Inflammatory macrophage treated with lipopolysaccharide for 4 hours (primary cell): ENCODE data around the gene IRGQ.
A peak's percentile ranks its signal among the peaks of the same experiment; 100 is the strongest.
"Not testable (repeated sequence)": the region's sequence is repeated elsewhere in the genome, so short reads cannot be mapped to it uniquely, and the experiment has no call there.

Experiments used
- DNase-seq: peaks from one replicate; pipeline ENCODE4 v3.0.0-alpha.2; 2020

The IRGQ gene

DNA sequence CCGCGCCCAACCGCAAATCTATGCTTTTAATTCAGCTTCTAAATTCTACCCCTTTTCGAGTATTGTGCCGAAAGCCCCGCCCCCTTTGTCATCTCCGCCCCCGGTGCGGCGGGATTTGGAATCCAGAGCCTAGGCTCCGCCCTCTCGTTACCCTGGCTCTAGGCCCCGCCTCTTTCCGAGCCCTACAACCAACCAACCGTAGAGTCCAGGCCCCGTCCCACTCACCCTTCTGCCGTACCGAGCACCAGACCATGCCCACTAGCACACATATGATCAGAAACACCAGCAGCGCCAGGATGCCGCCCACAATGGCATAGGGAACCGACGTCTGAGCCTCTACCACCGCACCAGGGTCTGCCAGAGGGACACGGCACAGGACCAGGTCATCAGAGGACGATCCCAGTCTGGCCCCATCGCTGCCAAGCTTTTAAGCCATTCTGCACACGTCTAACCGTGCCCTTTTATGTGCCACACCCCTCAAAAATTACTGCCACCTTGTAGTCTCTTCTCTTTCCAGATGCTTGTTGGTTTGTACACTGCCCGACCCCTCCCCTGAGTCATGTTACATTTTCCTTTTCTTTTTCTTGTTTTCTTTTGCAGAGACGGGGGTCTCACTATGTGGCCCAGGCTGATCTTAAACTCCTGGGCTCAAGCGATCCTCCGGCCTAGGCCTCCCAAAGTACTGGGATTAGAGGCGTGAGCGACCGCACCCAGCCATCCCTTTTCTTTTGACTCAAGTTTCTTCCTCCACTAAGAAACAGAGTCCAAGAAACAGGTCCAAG lies 28.1 kb upstream of the IRGQ start:
- no peak for DNase-seq

DNA sequence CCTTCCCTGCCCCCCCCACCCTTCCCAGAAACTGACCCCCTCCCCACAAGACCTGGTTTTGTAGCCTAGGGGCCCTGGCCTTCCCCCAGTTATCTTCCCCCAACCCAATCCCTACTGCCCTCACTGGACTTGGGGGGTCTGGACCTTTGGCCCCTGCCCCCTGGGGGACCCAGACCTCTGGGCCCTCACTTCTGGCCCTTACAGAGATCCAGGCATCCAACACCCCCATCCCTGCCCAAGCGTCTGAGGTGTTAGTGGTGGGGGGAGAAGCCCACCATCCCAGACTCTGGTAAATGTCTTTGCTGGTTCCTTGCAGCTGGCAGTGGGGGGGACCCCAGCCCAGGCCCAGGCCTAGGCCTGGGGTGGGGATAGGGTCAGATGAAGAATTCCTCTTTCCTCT lies 27.0 kb upstream of the IRGQ start:
- no peak for DNase-seq

DNA sequence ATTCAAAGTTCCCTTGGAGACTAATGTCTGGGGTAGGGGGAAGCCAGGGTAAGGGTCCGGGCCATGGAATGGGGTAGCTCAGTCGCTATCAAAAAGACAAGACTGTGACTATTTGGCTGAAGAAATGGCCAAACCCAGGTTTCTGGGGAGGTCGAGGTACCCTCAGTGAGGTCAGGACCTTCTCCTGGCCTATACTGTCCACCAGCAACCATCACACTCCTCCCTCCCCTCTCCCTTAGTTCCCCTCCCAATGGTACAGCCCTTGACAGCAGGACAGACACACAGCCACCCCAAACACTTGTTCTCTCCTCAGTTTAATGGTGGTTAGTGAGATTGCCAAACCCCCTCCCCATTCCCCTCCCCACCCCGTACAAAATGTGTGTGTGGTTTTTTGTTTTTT lies 26.1 kb upstream of the IRGQ start:
- no peak for DNase-seq

DNA sequence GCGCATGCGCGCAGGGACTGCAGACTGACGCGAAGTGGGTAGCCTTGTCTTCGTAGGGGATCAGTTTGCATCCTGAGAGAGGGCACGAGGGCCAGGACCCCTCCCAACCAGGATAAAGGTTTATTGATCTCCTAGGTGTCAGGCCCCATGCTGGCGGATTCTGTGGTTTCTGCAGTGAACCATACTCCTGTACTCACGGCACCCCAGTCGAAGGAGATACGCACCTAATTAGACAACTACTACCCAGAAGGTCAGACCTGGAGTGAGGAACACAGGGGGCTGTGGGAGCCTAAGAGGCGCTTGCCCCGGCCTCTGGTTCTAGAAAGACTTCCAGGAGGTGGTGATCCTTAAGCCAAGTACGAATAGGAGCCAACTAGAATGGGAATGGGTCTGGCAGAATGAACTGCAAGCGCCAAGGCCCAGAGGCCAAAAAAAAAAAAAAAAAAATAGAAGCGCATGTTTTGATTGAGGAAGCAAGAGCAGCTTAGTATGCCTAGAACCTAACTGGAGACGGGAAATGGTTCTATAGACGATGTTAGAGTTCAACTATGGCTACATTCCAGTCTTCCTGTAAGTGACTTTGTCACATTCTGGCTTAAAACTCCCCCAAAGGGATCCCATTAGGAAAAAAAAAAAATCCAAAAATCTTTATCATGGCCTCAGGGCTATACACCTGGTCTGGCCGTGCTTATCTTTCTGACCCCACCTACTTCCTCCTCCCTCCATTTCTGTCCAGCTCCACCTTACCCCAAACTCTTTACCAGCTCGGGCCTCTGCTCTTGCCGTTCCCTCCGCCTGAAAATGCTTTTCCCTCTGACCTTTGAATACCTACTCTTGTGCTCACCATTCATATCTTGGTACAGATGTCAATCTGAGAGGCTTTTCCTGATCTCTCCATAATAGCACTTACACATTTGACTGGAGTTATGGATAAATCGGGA lies 24.4 kb upstream of the IRGQ start:
- DNase-seq = no peak

DNA sequence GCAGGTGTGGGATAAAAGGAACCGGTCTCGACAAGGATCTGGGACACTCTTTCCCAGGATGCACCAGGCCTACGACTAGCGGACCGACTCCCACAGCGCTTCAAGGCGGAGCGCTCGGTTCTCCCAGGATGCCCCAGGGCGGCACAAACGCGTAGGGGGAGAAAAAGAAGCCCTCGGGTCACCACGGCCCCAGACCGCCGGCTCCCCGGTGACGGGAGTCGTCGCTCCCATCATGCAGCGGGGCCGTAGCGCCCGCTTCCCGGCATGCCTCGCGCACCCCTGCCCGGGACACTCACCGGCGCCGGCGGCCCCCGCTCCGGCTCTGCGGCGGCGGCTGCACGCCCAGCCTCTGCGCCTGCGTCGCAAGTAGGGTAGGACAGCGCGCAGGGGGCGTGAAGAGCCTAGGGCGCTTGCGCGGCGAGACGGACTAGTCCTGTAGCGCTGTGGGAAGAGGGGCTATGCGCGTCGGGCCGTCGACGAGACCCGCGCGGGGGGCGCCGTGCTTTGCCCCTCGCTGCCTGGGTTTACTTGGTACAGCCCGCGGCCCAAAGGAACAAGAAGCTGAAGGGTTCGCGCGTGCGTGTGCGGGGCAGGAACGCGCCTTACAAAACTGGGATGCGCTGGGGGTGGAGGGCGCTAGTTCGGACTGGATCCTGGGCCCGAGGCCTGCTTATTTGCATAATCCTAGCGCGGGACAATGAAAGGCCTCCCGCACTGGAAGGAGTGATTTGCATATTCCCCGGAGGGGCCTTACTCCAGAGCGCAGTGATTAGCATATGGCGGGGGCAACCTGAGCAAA lies 23.5 kb upstream of the IRGQ start, which contains the start of gene ZNF428:
Gene ZNF428 (minus strand): TSS at position 368 of the 799 bp plus-strand sequence. CDS start 5,325 bp downstream, outside the sequence.
- peak; percentile 91 for DNase-seq

DNA sequence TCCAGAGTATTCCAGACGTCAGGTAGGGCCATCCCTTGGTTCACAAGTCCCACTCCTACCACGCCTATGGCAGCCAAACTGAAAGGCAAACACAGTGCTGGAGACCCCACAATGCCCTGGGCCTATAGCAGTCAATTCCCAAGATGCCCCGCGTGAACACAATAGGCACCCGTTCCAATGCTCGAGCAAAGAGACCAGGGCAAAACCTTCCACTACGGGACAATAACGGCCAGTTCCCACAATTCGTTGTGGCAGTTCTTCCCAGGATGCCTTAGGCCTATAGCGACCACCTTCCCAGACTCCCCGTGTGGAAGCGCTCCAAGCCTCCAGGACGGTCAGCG lies 23.0 kb upstream of the IRGQ start:
- DNase-seq = no peak

DNA sequence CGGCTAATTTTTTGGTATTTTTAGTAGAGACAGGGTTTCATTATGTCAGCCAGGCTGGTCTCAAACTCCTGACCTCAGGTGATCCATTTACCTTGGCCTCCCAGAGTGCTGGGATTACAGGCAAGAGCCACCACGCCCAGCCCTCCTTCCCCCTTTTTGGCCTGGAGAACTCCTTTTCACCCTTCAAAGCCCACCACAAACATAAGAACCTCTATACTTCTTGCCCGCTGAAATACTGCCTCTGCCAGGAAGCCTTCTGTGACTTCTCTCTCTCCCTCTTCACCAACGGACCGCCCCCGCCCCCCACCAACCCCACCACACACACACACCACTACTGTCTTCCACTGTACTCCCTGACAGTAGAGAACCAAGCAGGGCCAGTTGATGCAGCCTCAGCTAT lies 21.0 kb upstream of the IRGQ start:
- DNase-seq = no peak

DNA sequence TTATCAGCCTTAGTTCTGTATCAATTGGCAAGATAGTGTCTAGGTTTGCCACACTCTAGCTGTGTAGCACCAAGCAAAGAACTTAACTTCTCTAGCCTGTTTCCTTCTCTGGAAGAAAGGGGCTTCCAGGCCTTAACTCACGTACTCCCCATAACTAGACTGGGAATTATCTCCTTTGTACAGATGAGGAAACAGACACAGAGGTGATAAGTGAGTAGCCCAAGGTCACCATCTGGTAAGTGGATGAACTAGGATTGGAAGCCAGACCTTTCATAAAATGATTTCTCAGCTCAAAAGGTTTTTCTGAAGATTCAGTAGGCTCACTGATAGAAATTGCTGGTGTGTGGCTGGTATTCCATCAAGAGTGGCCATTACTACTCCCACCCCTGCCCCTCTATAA lies 20.4 kb upstream of the IRGQ start:
- no peak for DNase-seq

DNA sequence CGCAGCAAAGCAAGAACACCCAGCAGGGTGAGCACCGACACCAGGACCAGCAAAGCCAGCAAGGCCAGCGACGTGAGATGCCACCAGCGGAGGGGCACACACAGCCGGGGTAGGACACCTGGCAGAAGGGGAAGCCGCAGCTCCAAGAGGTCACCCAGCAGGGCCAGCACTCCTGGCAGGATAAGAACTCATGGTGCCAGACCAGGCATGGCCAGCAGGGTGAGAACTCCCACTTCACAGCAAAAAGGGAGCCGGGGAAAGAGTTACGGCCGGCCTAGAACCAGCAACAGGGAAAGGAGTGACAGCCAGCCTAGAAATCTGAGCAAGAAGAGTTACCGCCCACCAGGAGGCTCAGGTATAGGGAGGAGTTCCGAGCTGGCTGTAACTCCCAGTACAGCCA lies 16.4 kb upstream of the IRGQ start:
- DNase-seq = no peak

DNA sequence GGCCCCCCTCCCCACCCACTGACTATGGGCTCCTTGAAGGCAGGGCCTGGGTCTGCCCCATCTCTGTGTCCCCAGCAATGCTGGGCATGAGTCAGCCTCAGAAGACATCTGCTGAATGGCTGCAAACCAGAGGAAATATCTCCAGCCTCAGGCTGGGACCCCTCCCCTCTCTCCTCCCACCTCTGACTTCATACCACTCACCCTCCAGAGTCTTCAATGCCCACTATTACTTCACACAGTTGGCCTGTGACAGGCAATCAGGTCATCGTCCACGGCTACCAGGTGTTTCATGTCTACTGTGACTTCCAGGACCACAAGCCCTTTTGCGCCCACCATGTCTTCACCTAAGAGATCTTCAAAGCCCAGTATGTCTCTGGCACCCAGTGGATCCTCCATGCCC lies 15.9 kb upstream of the IRGQ start, which contains the start of gene SRRM5:
Gene SRRM5 (plus strand): TSS at position 301 of the 400 bp plus-strand sequence. CDS start 34 bp downstream, at position 335.
- no peak for DNase-seq

DNA sequence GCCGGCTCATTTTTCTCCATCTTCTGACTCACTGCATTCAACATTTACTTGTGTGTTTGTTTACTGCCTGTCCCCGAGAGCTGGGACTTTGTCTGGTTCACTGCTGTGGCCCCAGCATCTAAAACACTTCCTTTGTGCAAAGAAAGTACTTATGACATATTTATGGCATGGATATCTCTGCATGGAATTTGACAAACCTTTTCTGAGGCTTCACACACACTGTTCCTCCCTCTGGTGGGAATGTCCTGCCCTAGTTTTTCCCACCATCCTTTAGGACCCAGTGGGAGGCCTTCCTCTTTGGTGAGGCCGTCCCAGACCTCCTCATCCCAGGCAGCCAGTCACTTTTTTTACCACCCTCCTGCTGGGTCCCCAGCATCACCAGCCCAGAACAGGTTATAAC lies 14.6 kb upstream of the IRGQ start:
- no peak for DNase-seq

DNA sequence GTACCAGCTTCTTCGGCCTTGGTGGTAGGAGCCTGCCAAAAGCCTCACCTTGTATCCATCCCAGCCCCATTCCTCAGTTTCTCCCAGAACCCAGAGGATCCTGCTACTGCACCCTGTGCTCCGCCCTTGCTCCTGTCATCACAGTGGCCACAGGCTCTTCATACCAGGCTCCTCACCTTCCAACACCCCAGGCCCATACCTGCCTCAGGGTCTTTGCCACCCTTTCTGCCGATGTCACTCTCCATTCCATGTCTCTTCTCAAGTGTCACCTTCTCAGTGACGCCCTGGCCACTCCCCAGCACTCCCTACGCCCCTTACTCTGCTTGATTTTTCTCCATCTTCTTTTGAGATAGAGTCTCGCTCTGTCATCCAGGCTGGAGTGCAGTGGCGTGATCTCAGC lies 13.9 kb upstream of the IRGQ start:
- no peak for DNase-seq

DNA sequence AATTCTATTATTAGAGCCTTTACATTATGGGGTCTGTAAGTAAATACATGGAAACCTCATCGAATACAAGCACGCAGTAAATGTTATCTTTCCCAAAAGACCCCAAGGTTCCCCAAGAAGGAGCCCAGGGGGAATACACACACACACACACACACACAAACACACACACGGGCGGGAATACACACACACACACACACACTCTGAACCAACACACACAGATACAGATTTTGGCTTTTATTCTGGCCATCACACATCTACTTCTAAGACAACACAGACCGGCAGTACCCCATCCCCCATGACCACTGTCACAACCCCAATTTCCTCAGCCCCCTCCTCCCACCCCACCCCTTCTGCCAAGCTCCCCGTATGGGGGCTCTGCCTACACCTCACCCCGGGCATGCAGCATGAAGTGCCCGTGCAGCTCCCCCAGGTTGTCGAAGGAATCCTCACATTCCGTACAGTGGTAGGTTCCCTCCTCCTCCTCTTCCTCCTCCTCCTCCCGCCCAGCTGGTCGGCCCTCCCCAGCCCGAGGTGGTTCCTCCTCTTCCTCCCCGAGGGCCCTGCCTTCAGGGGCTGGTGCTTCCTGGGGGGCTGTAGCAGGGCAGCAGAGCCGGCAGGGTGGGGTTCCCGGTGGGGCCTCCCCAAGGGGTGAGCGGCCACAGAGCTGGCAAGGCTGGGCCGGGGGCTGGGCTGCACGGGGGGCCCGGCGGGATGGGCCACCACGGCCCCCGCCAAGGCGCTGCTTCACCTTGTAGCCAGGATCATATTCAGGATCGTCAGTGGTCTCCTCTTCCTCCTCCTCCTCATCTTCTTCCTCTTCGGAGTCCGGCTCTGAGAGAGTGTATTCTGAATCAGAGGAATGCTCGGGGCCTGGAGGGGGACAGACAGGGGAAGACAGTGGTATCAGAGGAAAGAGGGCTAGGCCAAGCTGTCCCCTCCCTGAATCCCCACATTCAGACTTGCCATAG lies 11.6 kb upstream of the IRGQ start:
- DNase-seq = no peak

DNA sequence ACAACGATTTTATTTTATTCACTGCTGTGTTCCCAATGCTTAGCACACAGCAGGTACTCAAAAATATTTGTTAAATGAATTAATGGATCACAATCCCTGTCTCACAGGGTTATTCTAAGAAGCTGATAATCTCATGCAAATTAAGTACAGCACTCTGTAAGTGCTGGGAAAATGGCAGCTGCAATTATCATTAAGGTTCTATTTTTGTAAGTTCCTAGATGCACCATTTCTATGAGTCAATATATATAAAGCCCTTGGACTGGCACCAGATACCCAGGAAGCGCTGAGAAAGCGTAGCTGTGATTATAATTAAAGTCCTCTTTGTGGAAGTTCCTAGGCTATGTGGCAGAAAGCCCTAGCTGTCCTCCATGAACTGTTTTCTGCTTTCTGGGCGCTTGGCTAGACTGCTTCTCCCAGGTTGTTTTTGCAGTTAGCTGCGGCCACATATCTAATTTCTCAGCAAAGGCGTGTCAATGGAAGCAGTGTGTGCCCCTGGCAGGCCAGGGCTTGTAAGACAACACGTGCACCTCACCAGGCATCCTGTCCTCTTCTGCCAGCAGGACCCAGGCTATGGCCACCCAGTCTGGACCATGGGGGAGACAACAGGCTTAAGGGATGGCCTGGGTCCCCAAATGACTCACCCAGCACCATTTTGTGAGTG lies 10.8 kb upstream of the IRGQ start:
- no peak for DNase-seq

DNA sequence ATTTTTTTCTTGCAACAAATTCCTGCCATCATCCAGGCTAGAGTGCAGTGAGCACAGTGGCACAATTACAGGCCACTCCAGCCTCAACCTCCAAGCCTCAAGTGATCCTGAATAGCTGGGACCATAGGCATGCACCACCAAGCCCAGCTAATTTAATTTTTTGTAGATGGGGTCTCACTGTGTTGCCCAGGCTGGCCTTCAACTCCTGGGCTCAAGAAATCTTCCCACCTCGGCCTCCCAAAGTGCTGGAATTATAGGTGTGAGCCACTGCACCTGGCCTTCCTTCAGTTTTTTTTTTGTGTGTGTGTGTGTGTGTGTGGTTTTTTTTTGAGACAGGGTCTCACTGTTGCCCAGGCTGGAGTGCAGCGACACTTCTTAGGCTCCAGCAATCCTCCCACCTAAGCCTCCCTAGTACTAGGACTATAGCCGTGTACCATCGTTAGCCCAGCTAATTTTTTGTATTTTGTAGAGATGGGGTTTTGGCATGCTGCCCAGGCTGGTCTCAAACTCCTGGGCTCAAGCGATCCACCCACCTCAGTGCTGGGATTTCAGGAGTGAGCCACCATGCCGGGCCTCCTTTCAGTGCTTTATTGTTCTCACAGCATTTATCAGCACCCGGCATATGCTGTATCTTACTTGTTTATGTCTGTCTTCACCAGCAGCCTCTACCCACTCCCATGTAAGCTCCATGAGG lies 10.1 kb upstream of the IRGQ start:
- DNase-seq = no peak

DNA sequence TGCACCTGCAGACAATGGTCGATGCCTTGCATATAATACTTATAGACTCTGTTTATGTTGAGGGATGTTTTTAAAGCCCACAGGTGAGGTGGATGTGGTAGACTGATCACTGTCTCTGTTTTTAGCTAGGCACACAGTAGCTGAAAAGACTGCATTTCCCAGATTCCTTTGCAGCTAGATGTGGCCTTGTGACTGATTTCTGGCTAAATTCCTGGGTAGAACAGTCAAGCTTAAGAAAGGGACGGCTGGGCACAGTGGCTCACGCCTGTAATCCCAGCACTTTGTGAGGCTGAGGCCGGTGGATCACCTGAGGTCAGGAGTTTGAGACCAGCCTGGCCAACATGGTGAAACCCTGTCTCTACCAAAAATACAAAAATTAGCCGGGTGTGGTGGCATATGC lies 4.4 kb upstream of the IRGQ start:
- not testable (repeated sequence) for DNase-seq

DNA sequence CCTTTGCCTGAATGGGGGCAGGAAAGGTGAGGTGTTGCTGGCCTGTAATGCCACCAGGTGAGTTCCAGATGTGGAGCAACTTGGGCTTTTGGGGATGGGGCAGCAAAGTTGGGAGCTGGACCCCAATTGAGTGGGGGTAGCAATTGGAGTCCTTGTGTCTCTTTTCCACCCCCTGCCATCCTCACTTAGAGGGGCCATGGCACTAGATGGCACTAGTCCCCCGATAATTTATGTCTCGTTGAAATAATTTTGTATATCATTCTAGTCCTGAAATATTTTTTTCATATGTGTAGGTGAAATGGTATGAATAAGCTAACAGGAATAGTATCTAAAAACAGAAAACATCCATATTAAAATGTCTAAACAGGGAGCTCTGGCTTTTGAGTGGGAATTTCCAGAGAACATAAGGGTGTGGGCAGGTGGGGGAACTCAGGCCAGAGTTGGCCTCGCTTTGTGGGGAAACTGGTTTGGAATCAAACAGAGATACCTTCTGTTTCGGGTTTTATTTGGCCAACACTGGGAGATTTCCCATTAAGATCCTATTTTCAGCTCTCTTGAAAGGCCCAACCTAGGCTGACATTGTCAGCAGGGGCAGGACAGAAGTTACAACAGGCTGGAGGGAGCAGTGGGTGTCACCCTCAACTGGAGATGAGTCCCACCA lies 3.8 kb upstream of the IRGQ start:
- DNase-seq = no peak

DNA sequence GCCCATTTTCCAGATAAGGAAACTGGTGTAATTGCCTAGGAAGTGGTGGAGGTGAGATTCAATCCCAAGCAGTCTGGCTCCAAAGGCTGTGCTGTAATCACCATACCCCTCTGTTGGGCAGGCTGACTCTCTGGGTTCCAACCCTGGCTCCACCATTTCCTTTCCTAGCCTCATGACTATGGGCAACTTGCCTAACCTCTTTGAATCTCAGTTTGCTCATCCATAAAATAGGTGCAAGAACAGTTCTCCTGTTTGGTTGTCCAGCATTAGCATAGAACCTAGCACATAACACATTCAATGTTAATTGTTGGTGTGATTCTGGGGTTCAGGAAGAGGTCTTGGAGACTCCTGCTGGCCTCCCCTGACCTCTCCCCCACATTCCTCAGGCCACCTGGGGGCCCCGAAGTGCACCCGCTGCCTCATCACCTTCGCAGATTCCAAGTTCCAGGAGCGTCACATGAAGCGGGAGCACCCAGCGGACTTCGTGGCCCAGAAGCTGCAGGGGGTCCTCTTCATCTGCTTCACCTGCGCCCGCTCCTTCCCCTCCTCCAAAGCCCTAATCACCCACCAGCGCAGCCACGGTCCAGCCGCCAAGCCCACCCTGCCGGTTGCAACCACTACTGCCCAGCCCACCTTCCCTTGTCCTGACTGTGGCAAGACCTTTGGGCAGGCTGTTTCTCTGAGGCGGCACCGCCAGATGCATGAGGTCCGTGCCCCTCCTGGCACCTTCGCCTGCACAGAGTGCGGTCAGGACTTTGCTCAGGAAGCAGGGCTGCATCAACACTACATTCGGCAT lies 2.7 kb upstream of the IRGQ start:
- DNase-seq = no peak

DNA sequence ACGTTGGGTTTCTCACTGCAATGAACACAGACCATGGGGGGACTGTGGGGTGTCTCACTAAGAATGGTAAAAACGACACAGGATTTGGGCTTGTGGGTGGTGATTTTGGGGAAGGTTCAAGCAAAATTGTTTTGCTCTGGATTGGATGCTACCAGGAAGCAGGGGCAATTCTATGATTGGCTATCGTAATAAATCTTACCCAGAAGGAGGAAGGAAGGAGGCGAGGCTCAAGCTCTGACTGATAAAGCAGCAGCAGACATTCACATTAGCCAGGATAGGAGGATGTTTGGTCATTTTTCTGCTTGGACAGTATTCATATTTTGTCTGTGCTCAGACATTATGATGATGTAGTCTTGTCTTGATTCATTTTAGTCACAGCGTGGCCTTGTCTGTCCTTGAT lies 1.9 kb upstream of the IRGQ start:
- DNase-seq = peak; percentile 31
